HepG2 (cell line): ENCODE results near the gene CD180. TPM values are rescaled to one million over a fixed set of nuclear protein-coding genes. Genes with fewer than 3 reads are reported as not detected.

ENCODE experiments used
- ATAC-seq: fragments of 200-7000 bp; cut with Tn5 transposase; 3 replicates; pipeline ENCODE4 v1.9.1; 2020; ENCODE audit warnings: mild to moderate bottlenecking, moderate library complexity
- BruUV-seq: library from RNA; stranded (reverse); fragments of 400-500 nt; replicated peaks from 2 replicates; lab custom pipeline; 2021; lab: Mats Ljungman, UMichigan
- CTCF ChIA-PET: fragments of 300-600 bp; formaldehyde crosslinking; extraction: SDS; loops from one replicate; lab custom pipeline; 2021; ENCODE audit warnings: low total read pairs, inconsistent platforms, low intra/inter-chr PET ratio; lab: Yijun Ruan, JAX
- POLR2A ChIA-PET: fragments of 350-600 bp; sonication (Branson Sonifier 250); formaldehyde crosslinking; loops from one replicate; lab custom pipeline; 2020; ENCODE audit warnings: antibody characterized with exemption, inconsistent platforms; lab: Yijun Ruan, JAX
- DNase-seq: peaks from one replicate; pipeline ENCODE4 v3.0.0-alpha.2; 2015; ENCODE audit warnings: low spot score
- FAIRE-seq: peaks from 3 replicates; lab custom pipeline; 2011; peaks lifted over from hg19 to GRCh38; lab: Jason Lieb, UNC
- H2AFZ ChIP-seq: one replicate; pipeline ENCODE4 v1.6.1; 2011; ENCODE audit warnings: low read length, inconsistent platforms
- H3K27ac ChIP-seq: fragments of 300-600 bp; 3 replicates; pipeline ENCODE4 v1.8.0; 2011; ENCODE audit warnings: mixed run types, mild to moderate bottlenecking, mixed read lengths, low read length, inconsistent platforms; ENCODE audit not compliant: insufficient read depth; ENCODE audit errors: extremely low read length
- H3K27me3 ChIP-seq, 2 experiments: fragments of 200-600 bp in 1 of 2; 2 replicates in 1 of 2; 3 replicates in 1 of 2; pipeline versions ENCODE4 v1.6.0 to v1.8.0; 2011; ENCODE audit warnings: low read length in 2 of 2, mild to moderate bottlenecking in 2 of 2, moderate library complexity in 2 of 2, inconsistent platforms in 1 of 2; ENCODE audit not compliant: insufficient read depth in 2 of 2, control insufficient read depth in 1 of 2
- H3K36me3 ChIP-seq, 2 experiments: fragments of 200-600 bp in 1 of 2; replicated peaks in 1 of 2; 2 replicates in 1 of 2; 3 replicates in 1 of 2; pipeline versions ENCODE4 v1.5.1 to v1.8.0; 2011; ENCODE audit warnings: low read length in 2 of 2, inconsistent platforms in 1 of 2; ENCODE audit not compliant: insufficient read depth in 2 of 2, control insufficient read depth in 1 of 2
- H3K4me1 ChIP-seq: 2 replicates; pipeline ENCODE4 v1.5.1; 2012; ENCODE audit warnings: low read length, inconsistent platforms; ENCODE audit not compliant: insufficient read depth
- H3K4me2 ChIP-seq: 2 replicates; pipeline ENCODE4 v1.6.0; 2011; ENCODE audit warnings: low read depth, low read length, inconsistent platforms
- H3K4me3 ChIP-seq, 3 experiments: fragments of 200-600 bp in 1 of 3; sonication (generic), shearing (Covaris generic) in 1 of 3; replicated peaks in 1 of 3; 2 replicates each; pipeline ENCODE4 v1.5.1; 2011 to 2016; ENCODE audit warnings: low read length in 3 of 3, inconsistent platforms in 2 of 3, low read depth in 2 of 3, mild to moderate bottlenecking in 2 of 3, control low read depth in 1 of 3, mixed read lengths in 1 of 3; ENCODE audit not compliant: insufficient read depth in 1 of 3
- H3K79me2 ChIP-seq: one replicate; pipeline ENCODE4 v1.6.1; 2011; ENCODE audit warnings: low read length, inconsistent platforms; ENCODE audit not compliant: insufficient read depth
- H3K9ac ChIP-seq: 2 replicates; pipeline ENCODE4 v1.6.0; 2011; ENCODE audit warnings: mild to moderate bottlenecking, low read depth, low read length, inconsistent platforms; ENCODE audit not compliant: insufficient read depth
- H3K9me3 ChIP-seq: 2 replicates; pipeline ENCODE4 v1.5.1; 2012; ENCODE audit warnings: mild to moderate bottlenecking, low read length
- H4K20me1 ChIP-seq: 2 replicates; pipeline ENCODE4 v1.6.0; 2011; ENCODE audit warnings: inconsistent platforms, mild to moderate bottlenecking, low read length, moderate library complexity; ENCODE audit not compliant: insufficient read depth
- BCL3 ChIP-seq: sonication (generic); formaldehyde crosslinking; IDR thresholded peaks from 2 replicates; pipeline ENCODE4 v1.5.1; 2020; ENCODE audit warnings: mild to moderate bottlenecking, missing genetic modification reagents, moderate library complexity
- CEBPZ ChIP-seq: IDR thresholded peaks from 2 replicates; pipeline ENCODE4 v1.6.1; 2012; ENCODE audit warnings: low read length, improper control_type of control experiment
- IKZF5 ChIP-seq: IDR thresholded peaks from 2 replicates; pipeline ENCODE4 v1.6.1; 2018; ENCODE audit warnings: missing genetic modification reagents, mild to moderate bottlenecking, missing compliant biosample characterization
- ZBTB44 ChIP-seq: sonication (generic); formaldehyde crosslinking; IDR thresholded peaks from 2 replicates; pipeline ENCODE4 v1.4.0; 2020; ENCODE audit warnings: missing genetic modification reagents
- ZMAT5 ChIP-seq: sonication (generic); formaldehyde crosslinking; IDR thresholded peaks from 2 replicates; pipeline ENCODE4 v1.5.0; 2020; ENCODE audit warnings: mild to moderate bottlenecking, low read depth, missing genetic modification reagents, borderline replicate concordance
- ZNF382 ChIP-seq: sonication (generic); formaldehyde crosslinking; IDR thresholded peaks from 2 replicates; pipeline ENCODE4 v1.5.0; 2020; ENCODE audit warnings: missing genetic modification reagents, mild to moderate bottlenecking, borderline replicate concordance
- WGBS: methylation state at CpG from one replicate; pipeline ENCODE4 v1.1.6; 2017; ENCODE audit warnings: low lambda C conversion rate; 5-methylcytosine and 5-hydroxymethylcytosine counted together
- in situ Hi-C: cut with HindIII; loops from 2 replicates; pipeline ENCODE4 v1.10.0; 2017; ENCODE audit warnings: low pct_unique_long_range_greater_than_20kb; ENCODE audit not compliant: extremely low pct_ligation_motif_present
- intact Hi-C: fragments of 100-400 bp; cut with micrococcal nuclease; formaldehyde crosslinking; loops from one replicate; pipeline ENCODE4 v1.10.0; 2022; ENCODE audit not compliant: unreplicated experiment
- polyA plus RNA-seq, 8 experiments: library from polyadenylated mRNA; depleted of rRNA in 3 of 8; stranded (reverse) in 7 of 8; unstranded in 1 of 8; fragments of >200 nt; fragmentation: Illumina TruSeq in 4 of 8; extraction: Trizol in 4 of 8; gene quantifications; 2 replicates each; pipeline versions ENCODE4 v1.2.1 to v1.2.3, GENCODE V29; 2011 to 2016; ENCODE audit warnings: low read depth in 4 of 8, missing spikeins in 1 of 8, mixed read lengths in 1 of 8; ENCODE audit not compliant: insufficient read depth in 1 of 8
- total RNA-seq, 5 experiments: library from RNA; depleted of rRNA; stranded (reverse); fragments of >200 nt; fragmentation: Illumina TruSeq; extraction: Trizol; gene quantifications; 2 replicates each; pipeline ENCODE4 v1.2.3, GENCODE V29; 2016; ENCODE audit warnings: low read depth in 1 of 5

Gene CD180
- total and polyA plus RNA-seq, 2 of the 13 experiments (the other 11 are each of a cell fraction or from before 2014, with no cell fraction given), result not detected

GRCh38 chr5:67206461-67206860 is 9.9 kb upstream of the CD180 start:
- ATAC-seq (no peak), DNase-seq (no peak), FAIRE-seq (no peak)
- Histone ChIP-seq H3K79me2 (no peaks in the 10 kb centered on the region), H3K4me1 (peaks cover 5% of the 10 kb centered on the region; the same call in 1 of the 2 replicates), H3K9ac (no peak overlapping the region), H2AFZ (no peak overlapping the region), H3K4me3 (no peak overlapping the region), H3K27me3 (no peaks in the 10 kb centered on the region), H4K20me1 (no peaks in the 10 kb centered on the region), H3K27ac (no peak overlapping the region), H3K4me2 (no peak overlapping the region), H3K36me3 (no peaks in the 10 kb centered on the region), H3K9me3 (no peaks in the 10 kb centered on the region; the same call in 1 of the 2 replicates)
- 36% methylated on average over 2 of the region's 2 CpGs for WGBS
- ChIA-PET CTCF (interaction anchor here (1.8 kb wide), 1 partner anchor 50 kb away, joined by 3 read pairs; no protein-coding TSS in a partner anchor), POLR2A (no interaction called here)
- in situ Hi-C loops (loop anchor here (10.0 kb wide), 1 partner anchor 222 kb away; no protein-coding TSS in a partner anchor), intact Hi-C loops (no loop called here)
- TF ChIP-seq IKZF5 (CRISPR knock-in tag) (no peak), ZBTB44 (CRISPR knock-in tag) (no peak), ZMAT5 (CRISPR knock-in tag) (no peak), BCL3 (CRISPR knock-in tag) (no peak), CEBPZ (no peak), ZNF382 (CRISPR knock-in tag) (no peak)
- no TSS peak for BruUV-seq
